ENCODE results near the gene DNAJC8.

The DNAJC8 gene

DNA sequence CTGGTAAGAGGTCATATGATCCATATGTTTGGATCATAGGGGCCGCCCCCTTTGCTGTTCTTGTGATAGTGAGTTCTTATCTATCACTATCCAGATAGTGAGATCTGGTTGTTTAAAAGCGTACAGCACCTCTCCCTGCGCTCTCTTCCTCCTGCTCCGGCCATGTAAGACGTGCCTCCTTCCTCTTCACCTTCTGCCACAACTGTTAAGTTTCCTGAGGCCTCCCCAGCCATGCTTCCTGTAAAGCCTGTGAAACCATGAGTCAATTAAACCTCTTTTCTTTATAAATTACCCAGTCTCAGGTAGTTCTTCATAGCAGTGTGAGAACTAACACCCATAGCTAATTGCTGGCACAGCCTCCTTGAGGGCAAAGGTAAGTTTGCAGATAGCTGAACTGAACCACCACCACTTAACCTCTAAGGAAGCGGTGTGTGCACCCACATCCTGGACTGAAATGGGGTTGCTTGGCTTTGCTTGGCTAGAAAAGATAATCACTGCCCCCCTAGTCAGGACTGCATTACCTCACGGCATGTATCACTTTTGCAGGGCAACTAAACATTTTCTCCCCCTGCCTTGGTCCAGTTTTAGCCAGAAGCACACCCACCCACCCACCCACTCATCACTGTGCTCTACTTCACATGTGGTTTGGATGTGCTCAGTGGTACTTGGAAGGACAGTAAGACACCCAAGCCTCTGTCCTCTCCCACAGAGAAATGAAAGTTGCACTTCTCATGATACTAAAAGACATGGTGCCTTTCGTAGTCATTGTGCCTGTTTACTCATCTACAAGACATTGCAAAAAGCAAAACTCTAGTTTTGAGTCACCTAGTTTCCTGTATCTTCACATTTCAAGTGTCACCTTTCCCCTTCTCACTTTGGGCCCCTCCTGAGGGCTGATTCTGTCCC, 33.2 kb downstream of the DNAJC8 start:
- DNase-seq, result peak; percentile 27

DNA sequence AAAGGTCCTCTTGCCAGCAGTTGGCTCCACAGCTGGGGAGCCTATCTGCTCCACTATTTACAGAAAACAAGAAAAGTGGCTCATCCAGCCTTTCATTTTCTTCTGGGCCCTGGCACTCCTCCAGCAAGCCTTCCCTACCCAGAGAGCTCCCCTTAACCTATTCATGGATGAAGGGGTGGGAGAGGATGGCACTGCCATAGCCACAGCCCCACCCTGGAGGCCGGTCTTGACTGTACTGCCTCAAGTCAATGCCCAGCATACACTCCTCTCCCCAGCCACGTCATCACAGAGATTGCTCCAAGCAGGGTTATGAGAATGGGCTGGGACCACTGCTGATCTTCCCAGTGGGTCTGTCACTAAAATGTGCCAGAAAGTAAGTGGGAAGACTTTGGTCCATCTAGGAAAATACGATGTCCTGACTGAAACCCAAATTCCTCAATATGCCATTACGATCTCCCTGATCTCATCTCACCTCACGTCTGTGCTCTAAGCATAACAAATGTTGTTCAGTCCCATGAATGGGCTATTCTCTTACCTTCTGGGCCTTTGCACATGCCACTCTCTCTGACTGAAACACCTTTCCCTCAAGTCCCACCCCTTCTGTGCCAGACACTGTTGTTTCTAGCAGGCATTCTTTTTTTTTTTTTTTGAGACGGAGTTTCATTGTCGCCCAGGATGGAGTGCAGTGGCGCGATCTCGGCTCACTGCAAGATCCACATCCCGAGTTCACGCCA, 35.0 kb downstream of the DNAJC8 start:
- no peak for DNase-seq

DNA sequence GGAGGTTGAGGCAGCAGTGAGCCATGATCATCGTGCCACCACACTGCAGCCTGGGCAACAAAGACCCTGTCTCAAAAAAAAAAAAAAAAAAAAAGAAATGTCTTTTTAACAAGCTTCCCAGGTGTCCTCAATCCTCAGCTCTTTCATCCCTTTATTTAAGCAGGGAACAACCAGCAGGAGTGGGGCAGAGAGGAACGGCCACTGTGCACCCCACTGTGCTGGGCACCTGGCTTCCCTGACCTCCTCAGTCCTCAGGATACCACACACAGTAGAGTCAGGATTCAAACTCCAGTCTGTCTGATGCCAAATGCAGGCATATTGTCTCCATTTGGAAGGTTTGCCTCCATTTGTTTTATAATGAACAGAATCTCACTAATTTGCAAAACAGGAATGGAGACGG, 36.5 kb downstream of the DNAJC8 start:
- DNase-seq, result no peak

- no peak for DNase-seq
Observed at GRCh38 chr1:28195780-28196179, 37.0 kb downstream of the DNAJC8 start.

- no peak for DNase-seq
Observed at GRCh38 chr1:28194326-28195035, 38.3 kb downstream of the DNAJC8 start.

DNA sequence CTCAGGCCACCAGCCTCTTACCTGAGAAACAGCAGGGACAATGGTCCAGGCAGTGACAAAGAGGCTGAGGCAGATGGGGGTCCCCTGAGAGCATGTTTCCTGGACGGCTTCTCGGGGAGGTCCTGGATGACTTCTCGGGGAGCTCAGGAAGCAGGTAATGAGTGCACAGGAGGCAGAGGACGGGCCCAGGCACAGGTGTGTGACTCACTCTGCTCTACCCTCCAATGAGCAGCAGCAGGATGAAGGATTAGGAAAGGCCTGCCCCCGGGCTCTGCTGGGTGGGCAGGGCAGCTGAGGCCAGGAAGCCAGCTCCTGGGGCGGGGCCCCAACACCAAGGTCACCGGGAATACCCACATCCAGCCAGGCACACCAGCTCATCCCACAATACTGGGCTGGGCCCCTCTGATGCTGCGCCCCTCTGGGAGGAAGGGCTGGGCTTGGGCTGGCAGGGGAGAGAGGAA, 39.1 kb downstream of the DNAJC8 start:
- no peak for DNase-seq

DNA sequence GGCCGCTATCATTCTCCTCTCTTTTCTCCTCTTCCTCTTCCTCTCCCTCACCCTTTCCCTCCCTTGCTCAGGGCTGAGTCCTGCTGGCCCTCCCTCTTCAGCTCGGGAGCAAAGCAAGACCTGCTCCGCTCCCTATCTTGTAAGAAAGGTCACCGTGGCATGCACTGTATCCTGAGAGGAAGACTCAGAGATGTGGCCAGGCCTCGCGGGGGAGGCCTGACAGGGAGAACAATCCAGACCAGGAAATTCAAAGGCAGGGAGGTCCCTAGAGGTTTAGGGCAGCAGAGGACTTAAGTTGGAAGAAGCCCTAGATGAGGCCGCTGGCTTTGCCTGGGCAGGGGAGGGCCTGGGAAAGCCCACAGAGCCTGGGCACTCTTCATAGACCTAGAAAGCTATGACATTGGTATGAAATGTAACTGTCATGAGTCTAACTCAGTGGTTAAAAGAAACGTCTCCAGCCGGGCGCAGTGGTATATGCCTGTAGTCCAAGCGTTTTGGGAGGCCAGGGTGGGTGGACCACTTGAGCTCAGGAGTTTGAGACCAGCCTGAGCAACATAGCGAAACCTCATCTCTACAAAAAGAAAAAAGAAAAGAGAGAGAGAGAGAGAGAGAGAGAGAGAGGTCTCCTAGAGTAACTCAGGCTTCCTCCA, 41.7 kb downstream of the DNAJC8 start:
- DNase-seq, result no peak

GRCh38 chr1:28190337-28190979, 42.4 kb downstream of the DNAJC8 start:
- no peak for DNase-seq

- no peak for DNase-seq
Observed at GRCh38 chr1:28185071-28185470, 47.8 kb downstream of the DNAJC8 start.

- no peak for DNase-seq
Observed at GRCh38 chr1:28180306-28181305, 52.2 kb downstream of the DNAJC8 start.

DNA sequence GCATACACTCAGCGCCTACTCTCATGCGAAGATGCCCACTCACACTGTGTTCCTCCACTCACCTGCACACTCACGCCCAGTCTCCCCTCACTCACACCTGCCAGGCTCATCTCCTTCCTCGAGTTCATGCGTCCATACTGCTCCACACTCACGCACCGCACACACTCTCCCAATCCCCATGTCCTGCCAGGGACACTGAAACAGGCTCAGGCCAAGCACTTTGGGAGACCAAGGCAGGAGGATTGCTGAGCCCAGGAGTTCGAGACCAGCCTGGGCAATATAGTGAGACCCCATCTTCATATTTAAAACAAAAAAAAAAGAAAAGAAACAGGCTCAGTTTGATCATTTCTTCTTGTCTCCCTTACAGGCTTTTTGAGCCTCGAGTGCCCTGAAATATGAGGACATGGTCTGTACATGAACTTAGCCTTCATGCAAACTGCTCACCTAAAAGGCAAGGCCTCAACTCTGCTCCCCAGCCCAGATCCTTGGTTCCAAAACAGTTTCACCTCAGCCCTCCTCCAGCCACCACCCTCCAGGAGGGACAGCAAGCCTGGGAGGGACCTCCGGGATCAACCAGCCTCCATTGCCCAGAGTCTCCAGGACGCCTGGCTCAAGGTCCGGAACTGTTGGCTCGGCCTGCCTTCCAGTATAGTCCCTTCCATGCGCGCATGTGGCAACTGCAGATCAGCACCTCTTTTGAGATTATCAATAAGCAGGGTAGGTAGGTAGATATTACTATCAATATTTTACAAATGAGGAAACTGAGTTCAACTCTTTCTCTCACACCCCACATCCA, 53.9 kb downstream of the DNAJC8 start:
- no peak for DNase-seq

- no peak for DNase-seq
Observed at GRCh38 chr1:28176492-28177470, 56.0 kb downstream of the DNAJC8 start, which contains the start of gene PTAFR. TSS of gene PTAFR (minus strand) at chr1:28176690. CDS start at chr1:28151021, 25,669 bp downstream.

- no peak for DNase-seq
Observed at GRCh38 chr1:28175955-28176485, 56.8 kb downstream of the DNAJC8 start.

GRCh38 chr1:28173980-28174297, 58.9 kb downstream of the DNAJC8 start:
- DNase-seq, result no peak

- DNase-seq, result no peak
Observed at GRCh38 chr1:28173151-28173979, 59.5 kb downstream of the DNAJC8 start.

DNA sequence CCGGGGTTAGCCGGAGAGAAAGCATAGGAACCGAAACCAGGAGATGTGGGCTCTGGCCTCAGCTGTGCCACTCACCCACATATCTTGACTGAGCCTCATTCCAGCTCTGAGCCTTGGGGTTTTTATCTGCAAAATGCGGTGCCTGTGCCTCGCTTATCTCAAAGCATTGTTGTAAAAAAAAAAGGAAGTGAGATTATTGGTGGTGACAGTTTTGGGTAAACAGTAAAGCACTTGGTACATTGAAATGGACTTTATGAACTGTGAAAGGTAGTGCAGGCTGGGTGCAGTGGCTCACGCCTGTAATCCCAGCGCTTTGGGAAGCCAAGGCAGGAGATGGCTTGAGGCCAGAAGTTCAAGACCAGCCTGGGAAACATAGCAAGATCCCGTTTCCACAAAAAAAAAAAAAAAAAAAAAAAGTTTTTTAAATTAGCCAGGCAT, 60.1 kb downstream of the DNAJC8 start:
- DNase-seq, result no peak

- no peak for DNase-seq
Observed at GRCh38 chr1:28171246-28171645, 61.6 kb downstream of the DNAJC8 start.

Data from activated CD4-positive, alpha-beta T cell treated with anti-CD3 and anti-CD28 coated beads, Interleukin-2, amount 50 U/mL, for 1 hour (primary cell).